ENCODE measurements around the gene SLC66A2. TPM values are rescaled to one million over a fixed set of nuclear protein-coding genes. Genes with fewer than 3 reads are reported as not detected.

Gene SLC66A2
- total RNA-seq, 4 donors from 2014 or later = 27.0 to 46.4 (median 41.5) TPM

GRCh38 chr18:79889569-79889968 lies 61.9 kb downstream of the SLC66A2 start:
- peaks cover 0 to 58% (median 48%) of the 10 kb centered on the region in 4 donors for H3K9me3 ChIP-seq
- no peaks in the 10 kb centered on the region for H3K36me3 ChIP-seq
- H3K4me3 ChIP-seq = no peak overlapping the region
- intact Hi-C loops (cut with DNase I) = no loop called here
- H3K27me3 ChIP-seq = no peaks in the 10 kb centered on the region
- TF ChIP-seq POLR2A (IDR thresholded peaks at IDR 0.05; ENCODE audit: low read depth) (no peak), EP300 (IDR thresholded peaks at IDR 0.05) (no peak), POLR2AphosphoS5 (IDR thresholded peaks at IDR 0.05) (no peak), CTCF (IDR thresholded peaks at IDR 0.05) (no peak)
- H3K27ac ChIP-seq (replicated peaks in 1 of 4) = no peak overlapping the region
- DNase-seq (ENCODE audit: extremely low spot score) = no peak
- 92% methylated on average over 14 of the region's 14 CpGs for WGBS
- H3K4me1 ChIP-seq = no peaks in the 10 kb centered on the region

GRCh38 chr18:79888016-79888415 lies 63.4 kb downstream of the SLC66A2 start:
- no peak overlapping the region for H3K27ac ChIP-seq (replicated peaks in 1 of 4)
- TF ChIP-seq EP300 (IDR thresholded peaks at IDR 0.05) = no peak
- no peak for TF ChIP-seq POLR2AphosphoS5 (IDR thresholded peaks at IDR 0.05)
- no peak for TF ChIP-seq CTCF (IDR thresholded peaks at IDR 0.05)
- TF ChIP-seq POLR2A (IDR thresholded peaks at IDR 0.05; ENCODE audit: low read depth) = no peak
- H3K4me1 ChIP-seq = no peaks in the 10 kb centered on the region
- 82% methylated on average over 4 of the region's 16 CpGs for WGBS
- no peaks in the 10 kb centered on the region for H3K27me3 ChIP-seq
- intact Hi-C loops (cut with DNase I) = no loop called here
- DNase-seq (ENCODE audit: extremely low spot score) = no peak
- no peaks in the 10 kb centered on the region for H3K36me3 ChIP-seq
- peaks cover 0 to 50% (median 38%) of the 10 kb centered on the region in 4 donors for H3K9me3 ChIP-seq
- no peak overlapping the region for H3K4me3 ChIP-seq

GRCh38 chr18:79887181-79888000 lies 64.1 kb downstream of the SLC66A2 start:
- WGBS = 91% methylated on average over 27 of the region's 30 CpGs
- no peak overlapping the region for H3K4me3 ChIP-seq
- H3K27me3 ChIP-seq = no peaks in the 10 kb centered on the region
- TF ChIP-seq CTCF (IDR thresholded peaks at IDR 0.05) (no peak), POLR2A (IDR thresholded peaks at IDR 0.05; ENCODE audit: low read depth) (no peak), POLR2AphosphoS5 (IDR thresholded peaks at IDR 0.05) (no peak), EP300 (IDR thresholded peaks at IDR 0.05) (no peak)
- no peaks in the 10 kb centered on the region for H3K4me1 ChIP-seq
- H3K27ac ChIP-seq (replicated peaks in 1 of 4) = no peak overlapping the region
- intact Hi-C loops (cut with DNase I) = no loop called here
- peaks cover 0 to 46% (median 33%) of the 10 kb centered on the region in 4 donors for H3K9me3 ChIP-seq
- DNase-seq (ENCODE audit: extremely low spot score) = no peak
- H3K36me3 ChIP-seq = no peaks in the 10 kb centered on the region

GRCh38 chr18:79884963-79885728 lies 66.3 kb downstream of the SLC66A2 start:
- Histone ChIP-seq H3K4me3 (no peak overlapping the region), H3K27ac (replicated peaks in 1 of 4) (no peak overlapping the region), H3K36me3 (no peaks in the 10 kb centered on the region), H3K4me1 (no peaks in the 10 kb centered on the region), H3K27me3 (no peaks in the 10 kb centered on the region), H3K9me3 (peaks cover 0 to 26% (median 14%) of the 10 kb centered on the region in 4 donors)
- intact Hi-C loops (cut with DNase I) = no loop called here
- WGBS = 85% methylated on average over 16 of the region's 25 CpGs
- peak; percentile 70 for DNase-seq (ENCODE audit: extremely low spot score)
- TF ChIP-seq POLR2AphosphoS5 (IDR thresholded peaks at IDR 0.05) = no peak

- no peak for DNase-seq (ENCODE audit: extremely low spot score)
- no peak for TF ChIP-seq POLR2A (IDR thresholded peaks at IDR 0.05; ENCODE audit: low read depth)
- TF ChIP-seq POLR2AphosphoS5 (IDR thresholded peaks at IDR 0.05) = no peak
- no peak for TF ChIP-seq EP300 (IDR thresholded peaks at IDR 0.05)
- no peak for TF ChIP-seq CTCF (IDR thresholded peaks at IDR 0.05)
- H3K9me3 ChIP-seq = peaks cover 0 to 19% (median 7%) of the 10 kb centered on the region in 4 donors
- 88% methylated on average over 18 of the region's 29 CpGs for WGBS
- intact Hi-C loops (cut with DNase I) = no loop called here
- H3K36me3 ChIP-seq = no peaks in the 10 kb centered on the region
- no peaks in the 10 kb centered on the region for H3K27me3 ChIP-seq
- no peak overlapping the region for H3K27ac ChIP-seq (replicated peaks in 1 of 4)
- H3K4me3 ChIP-seq = no peak overlapping the region
- H3K4me1 ChIP-seq = no peaks in the 10 kb centered on the region
Observed at GRCh38 chr18:79884294-79884962, 67.0 kb downstream of the SLC66A2 start.

All from esophagus muscularis mucosa (tissue), 4 donors.